Glutamatergic neuron (in vitro differentiated cells): ENCODE data around the gene CATSPERE. TPM values are rescaled to one million over a fixed set of nuclear protein-coding genes. Genes with fewer than 3 reads are reported as not detected.
A peak's percentile ranks its signal among the peaks of the same experiment; 100 is the strongest.

Source experiments
- DNase-seq: peaks from one replicate; pipeline ENCODE4 v3.0.0; 2022
- H3K27ac Mint-ChIP-seq: one replicate; pipeline ENCODE4 v1.8.0; 2020; ENCODE audit warnings: mild to moderate bottlenecking, mixed read lengths, inconsistent platforms; ENCODE audit not compliant: unreplicated experiment
- H3K27me3 Mint-ChIP-seq: one replicate; pipeline ENCODE4 v1.8.0; 2020; ENCODE audit warnings: mild to moderate bottlenecking, moderate library complexity, mixed read lengths, inconsistent platforms; ENCODE audit not compliant: unreplicated experiment
- H3K36me3 Mint-ChIP-seq: one replicate; pipeline ENCODE4 v1.8.0; 2020; ENCODE audit warnings: mild to moderate bottlenecking, mixed read lengths, inconsistent platforms; ENCODE audit not compliant: unreplicated experiment
- H3K4me1 Mint-ChIP-seq: one replicate; pipeline ENCODE4 v1.8.0; 2020; ENCODE audit warnings: mild to moderate bottlenecking, low read depth, mixed read lengths, inconsistent platforms; ENCODE audit not compliant: unreplicated experiment
- H3K4me3 Mint-ChIP-seq: one replicate; pipeline ENCODE4 v1.8.0; 2020; ENCODE audit warnings: mild to moderate bottlenecking, mixed read lengths, inconsistent platforms; ENCODE audit not compliant: unreplicated experiment
- H3K9me3 Mint-ChIP-seq: one replicate; pipeline ENCODE4 v1.8.0; 2020; ENCODE audit warnings: mild to moderate bottlenecking, moderate library complexity, mixed read lengths, inconsistent platforms; ENCODE audit not compliant: unreplicated experiment
- CTCF ChIP-seq: fragments of 200-600 bp; sonication (generic); IDR thresholded peaks from one replicate; pipeline ENCODE4 v1.5.0; 2021; ENCODE audit not compliant: partially characterized antibody, unreplicated experiment
- total RNA-seq: library from RNA; stranded (reverse); fragmentation: NEBNext Ultra II Directional; extraction: Animal tissue kit (Norgen Biotek cat#: 25700); gene quantifications from one replicate; pipeline ENCODE4 v1.2.1, GENCODE V29; 2021; ENCODE audit not compliant: unreplicated experiment

CATSPERE gene
- total RNA-seq, 1 donor from 2014 or later, result 0.59 TPM

GRCh38 chr1:244444854-244445253, 16.2 kb upstream of the CATSPERE start:
- H3K4me1 Mint-ChIP-seq, result peaks cover 17% of the 10 kb centered on the region
- no peaks in the 10 kb centered on the region for H3K27me3 Mint-ChIP-seq
- DNase-seq, result no peak
- H3K9me3 Mint-ChIP-seq, result no peaks in the 10 kb centered on the region
- H3K36me3 Mint-ChIP-seq, result no peaks in the 10 kb centered on the region
- no peak for TF ChIP-seq CTCF
- H3K27ac Mint-ChIP-seq, result no peak overlapping the region
- no peak overlapping the region for H3K4me3 Mint-ChIP-seq

- peak overlapping the region; percentile 35 for H3K27ac Mint-ChIP-seq
- no peak overlapping the region for H3K4me3 Mint-ChIP-seq
These were observed 15.5 kb upstream of the CATSPERE start for GRCh38 chr1:244445320-244446181.

GRCh38 chr1:244447024-244447423, 14.0 kb upstream of the CATSPERE start:
- DNase-seq, result no peak
- TF ChIP-seq CTCF, result no peak
- H3K4me3 Mint-ChIP-seq, result no peak overlapping the region
- peaks cover 2% of the 10 kb centered on the region for H3K9me3 Mint-ChIP-seq
- peaks cover 4% of the 10 kb centered on the region for H3K27me3 Mint-ChIP-seq
- no peak overlapping the region for H3K27ac Mint-ChIP-seq
- H3K4me1 Mint-ChIP-seq, result peaks cover 25% of the 10 kb centered on the region
- H3K36me3 Mint-ChIP-seq, result no peaks in the 10 kb centered on the region

More at GRCh38 chr1:244445320-244446181, 15.5 kb upstream of the CATSPERE start:
- H3K36me3 Mint-ChIP-seq, result no peaks in the 10 kb centered on the region
- no peak for TF ChIP-seq CTCF
- H3K4me1 Mint-ChIP-seq, result peaks cover 23% of the 10 kb centered on the region
- no peak for DNase-seq
- no peaks in the 10 kb centered on the region for H3K9me3 Mint-ChIP-seq
- peaks cover 4% of the 10 kb centered on the region for H3K27me3 Mint-ChIP-seq

- no peak for DNase-seq
- H3K27ac Mint-ChIP-seq, result no peak overlapping the region
- no peaks in the 10 kb centered on the region for H3K36me3 Mint-ChIP-seq
- peaks cover 8% of the 10 kb centered on the region for H3K27me3 Mint-ChIP-seq
- no peak overlapping the region for H3K4me3 Mint-ChIP-seq
- H3K4me1 Mint-ChIP-seq, result peaks cover 25% of the 10 kb centered on the region
- TF ChIP-seq CTCF, result no peak
- peaks cover 4% of the 10 kb centered on the region for H3K9me3 Mint-ChIP-seq
These were observed 13.5 kb upstream of the CATSPERE start for GRCh38 chr1:244447552-244447951.

GRCh38 chr1:244448279-244449036, 12.6 kb upstream of the CATSPERE start:
- peak overlapping the region; percentile 67 for H3K27ac Mint-ChIP-seq
- peaks cover 25% of the 10 kb centered on the region for H3K4me1 Mint-ChIP-seq
- peaks cover 8% of the 10 kb centered on the region for H3K27me3 Mint-ChIP-seq
- H3K4me3 Mint-ChIP-seq, result peak overlapping the region; percentile 47
- DNase-seq, result no peak
- H3K36me3 Mint-ChIP-seq, result no peaks in the 10 kb centered on the region
- peaks cover 4% of the 10 kb centered on the region for H3K9me3 Mint-ChIP-seq
- TF ChIP-seq CTCF, result no peak
